GM23248 (cell line): ENCODE measurements around the gene BICD1.

Experiments used
- EZH2 ChIP-seq: fragments of 200-600 bp; sonication (generic); IDR thresholded peaks from 2 replicates; pipeline ENCODE4 v1.6.1; 2018; ENCODE audit warnings: antibody characterized with exemption, mild to moderate bottlenecking; ENCODE audit not compliant: insufficient read depth, poor library complexity, severe bottlenecking
- EZH2phosphoT487 ChIP-seq: fragments of 200-600 bp; sonication (generic); IDR thresholded peaks from 2 replicates; pipeline ENCODE4 v1.6.1; 2018; ENCODE audit warnings: antibody characterized with exemption, moderate library complexity, mild to moderate bottlenecking, low read depth; ENCODE audit not compliant: insufficient read depth

DNA sequence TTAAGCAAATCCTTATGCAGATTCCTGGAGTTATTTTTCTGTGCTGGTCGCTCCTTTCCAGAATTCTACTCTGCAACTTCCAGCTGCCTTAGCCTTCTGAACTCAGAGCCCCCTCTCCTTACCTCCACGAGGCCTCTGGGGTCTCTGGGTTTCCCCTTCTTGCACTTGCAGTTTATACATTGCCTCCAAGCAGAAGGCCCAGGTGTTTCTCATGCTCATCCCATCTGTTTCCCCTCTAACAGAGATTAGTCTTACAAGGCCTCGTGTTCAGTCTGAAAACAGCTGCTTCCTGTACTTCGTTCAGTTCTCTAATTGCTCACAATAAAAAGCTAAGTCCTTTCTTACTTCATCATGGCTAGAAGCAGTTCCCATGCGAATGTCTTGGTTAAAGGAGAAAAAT, 158.3 kb downstream of the BICD1 start:
- TF ChIP-seq EZH2, result no peak
- no peak for TF ChIP-seq EZH2phosphoT487
